Osteocyte (in vitro differentiated cells): ENCODE data around the gene HECA. TPM values are rescaled to one million over a fixed set of nuclear protein-coding genes. Genes with fewer than 3 reads are reported as not detected.
"Not testable (repeated sequence)": the region's sequence is repeated elsewhere in the genome, so short reads cannot be mapped to it uniquely, and the experiment has no call there.

Experiments
- DNase-seq: peaks from one replicate; pipeline ENCODE4 v3.0.0; 2021; ENCODE audit warnings: mixed read lengths; ENCODE audit not compliant: unreplicated experiment; ENCODE audit errors: extremely low spot score
- H3K27ac Mint-ChIP-seq: one replicate; pipeline ENCODE4 v1.8.0; 2021; ENCODE audit warnings: mild to moderate bottlenecking, mixed read lengths; ENCODE audit not compliant: unreplicated experiment
- H3K27me3 Mint-ChIP-seq: one replicate; pipeline ENCODE4 v1.8.0; 2021; ENCODE audit warnings: mixed read lengths; ENCODE audit not compliant: unreplicated experiment
- H3K36me3 Mint-ChIP-seq: one replicate; pipeline ENCODE4 v1.8.0; 2021; ENCODE audit warnings: mixed read lengths; ENCODE audit not compliant: unreplicated experiment
- H3K4me1 Mint-ChIP-seq: one replicate; pipeline ENCODE4 v1.8.0; 2021; ENCODE audit warnings: mixed read lengths; ENCODE audit not compliant: unreplicated experiment
- H3K4me3 Mint-ChIP-seq: one replicate; pipeline ENCODE4 v1.8.0; 2021; ENCODE audit warnings: mild to moderate bottlenecking, moderate library complexity, mixed read lengths; ENCODE audit not compliant: unreplicated experiment
- H3K9me3 Mint-ChIP-seq: one replicate; pipeline ENCODE4 v1.8.0; 2021; ENCODE audit warnings: mixed read lengths; ENCODE audit not compliant: unreplicated experiment
- CTCF ChIP-seq: fragments of 200-600 bp; sonication (generic); IDR thresholded peaks from 2 replicates; pipeline ENCODE4 v1.5.0; 2021; ENCODE audit warnings: antibody characterized with exemption, mild to moderate bottlenecking, moderate library complexity
- total RNA-seq: library from RNA; stranded (reverse); gene quantifications from 2 replicates; pipeline ENCODE4 v1.2.1, GENCODE V29; 2021

The HECA gene
- total RNA-seq, 1 donor from 2014 or later = 24.3 TPM

- peak; percentile 30 for TF ChIP-seq CTCF
- Mint-ChIP-seq H3K27me3 (no peaks in the 10 kb centered on the region), H3K36me3 (peaks cover 7% of the 10 kb centered on the region)
Observed at GRCh38 chr6:139135578-139136545, 982 bp downstream of the HECA start.

GRCh38 chr6:139137706-139138105 is 2.8 kb downstream of the HECA start:
- Mint-ChIP-seq H3K27ac (peak overlapping the region; percentile 58), H3K4me3 (peak overlapping the region; percentile 86), H3K36me3 (peaks cover 7% of the 10 kb centered on the region), H3K4me1 (peaks cover 33% of the 10 kb centered on the region), H3K27me3 (no peaks in the 10 kb centered on the region), H3K9me3 (no peaks in the 10 kb centered on the region)
- DNase-seq = no peak
- TF ChIP-seq CTCF = no peak

More at GRCh38 chr6:139135578-139136545, 982 bp downstream of the HECA start:
- H3K27ac Mint-ChIP-seq = peak overlapping the region; percentile 73
- peak overlapping the region; percentile 86 for H3K4me3 Mint-ChIP-seq
- H3K4me1 Mint-ChIP-seq = peaks cover 30% of the 10 kb centered on the region
- peak; percentile 84 for DNase-seq
- no peaks in the 10 kb centered on the region for H3K9me3 Mint-ChIP-seq

- H3K4me3 Mint-ChIP-seq, H3K36me3 Mint-ChIP-seq, H3K9me3 Mint-ChIP-seq, DNase-seq, H3K27me3 Mint-ChIP-seq, H3K27ac Mint-ChIP-seq: not testable (repeated sequence)
- peaks cover 39% of the 10 kb centered on the region for H3K4me1 Mint-ChIP-seq
Observed at GRCh38 chr6:139140854-139141253, 6.0 kb downstream of the HECA start.

GRCh38 chr6:139142262-139142661 is 7.4 kb downstream of the HECA start:
- no peak for DNase-seq
- Mint-ChIP-seq H3K4me1 (peaks cover 28% of the 10 kb centered on the region), H3K27me3 (no peaks in the 10 kb centered on the region), H3K9me3 (no peaks in the 10 kb centered on the region), H3K27ac (no peak overlapping the region), H3K36me3 (peaks cover 6% of the 10 kb centered on the region), H3K4me3 (no peak overlapping the region)
- no peak for TF ChIP-seq CTCF

DNA sequence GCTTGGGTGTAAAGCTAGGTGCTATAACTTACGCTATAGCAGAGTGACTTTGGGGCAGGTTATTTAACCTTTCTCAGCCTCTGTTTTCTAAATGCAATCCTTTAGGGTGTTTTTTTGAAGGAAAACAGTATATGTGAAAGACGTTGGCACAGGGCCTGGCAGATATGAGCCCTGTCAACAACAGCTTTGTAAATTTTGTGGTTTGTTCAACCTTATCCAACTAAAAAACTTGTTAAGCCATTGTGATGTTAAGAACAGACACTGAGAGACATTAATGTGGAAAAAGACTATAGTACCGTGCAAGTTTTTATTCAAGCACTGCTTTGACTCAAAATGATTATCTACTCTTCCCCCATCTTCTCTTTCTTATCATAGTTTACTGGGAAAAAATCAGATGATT is 8.2 kb downstream of the HECA start:
- TF ChIP-seq CTCF = no peak
- H3K27me3 Mint-ChIP-seq = no peaks in the 10 kb centered on the region
- H3K4me3 Mint-ChIP-seq = no peak overlapping the region
- no peak overlapping the region for H3K27ac Mint-ChIP-seq
- no peaks in the 10 kb centered on the region for H3K9me3 Mint-ChIP-seq
- H3K36me3 Mint-ChIP-seq = peaks cover 3% of the 10 kb centered on the region
- no peak for DNase-seq
- H3K4me1 Mint-ChIP-seq = peaks cover 24% of the 10 kb centered on the region
